HepG2 (cell line): ENCODE results near the gene RAB8A. TPM values are rescaled to one million over a fixed set of nuclear protein-coding genes. Genes with fewer than 3 reads are reported as not detected.
A peak's percentile ranks its signal among the peaks of the same experiment; 100 is the strongest.

Source experiments
- ATAC-seq: fragments of 200-7000 bp; cut with Tn5 transposase; 3 replicates; pipeline ENCODE4 v1.9.1; 2020; ENCODE audit warnings: mild to moderate bottlenecking, moderate library complexity
- BruUV-seq: library from RNA; stranded (reverse); fragments of 400-500 nt; replicated peaks from 2 replicates; lab custom pipeline; 2021; lab: Mats Ljungman, UMichigan
- CTCF ChIA-PET: fragments of 300-600 bp; formaldehyde crosslinking; extraction: SDS; loops from one replicate; lab custom pipeline; 2021; ENCODE audit warnings: low total read pairs, inconsistent platforms, low intra/inter-chr PET ratio; lab: Yijun Ruan, JAX
- POLR2A ChIA-PET: fragments of 350-600 bp; sonication (Branson Sonifier 250); formaldehyde crosslinking; loops from one replicate; lab custom pipeline; 2020; ENCODE audit warnings: antibody characterized with exemption, inconsistent platforms; lab: Yijun Ruan, JAX
- DNase-seq: peaks from one replicate; pipeline ENCODE4 v3.0.0-alpha.2; 2015; ENCODE audit warnings: low spot score
- FAIRE-seq: peaks from 3 replicates; lab custom pipeline; 2011; peaks lifted over from hg19 to GRCh38; lab: Jason Lieb, UNC
- H2AFZ ChIP-seq: one replicate; pipeline ENCODE4 v1.6.1; 2011; ENCODE audit warnings: low read length, inconsistent platforms
- H3K27ac ChIP-seq: fragments of 300-600 bp; 3 replicates; pipeline ENCODE4 v1.8.0; 2011; ENCODE audit warnings: mixed run types, mild to moderate bottlenecking, mixed read lengths, low read length, inconsistent platforms; ENCODE audit not compliant: insufficient read depth; ENCODE audit errors: extremely low read length
- H3K27me3 ChIP-seq, 2 experiments: fragments of 200-600 bp in 1 of 2; 2 replicates in 1 of 2; 3 replicates in 1 of 2; pipeline versions ENCODE4 v1.6.0 to v1.8.0; 2011; ENCODE audit warnings: low read length in 2 of 2, mild to moderate bottlenecking in 2 of 2, moderate library complexity in 2 of 2, inconsistent platforms in 1 of 2; ENCODE audit not compliant: insufficient read depth in 2 of 2, control insufficient read depth in 1 of 2
- H3K36me3 ChIP-seq, 2 experiments: fragments of 200-600 bp in 1 of 2; replicated peaks in 1 of 2; 2 replicates in 1 of 2; 3 replicates in 1 of 2; pipeline versions ENCODE4 v1.5.1 to v1.8.0; 2011; ENCODE audit warnings: low read length in 2 of 2, inconsistent platforms in 1 of 2; ENCODE audit not compliant: insufficient read depth in 2 of 2, control insufficient read depth in 1 of 2
- H3K4me1 ChIP-seq: 2 replicates; pipeline ENCODE4 v1.5.1; 2012; ENCODE audit warnings: low read length, inconsistent platforms; ENCODE audit not compliant: insufficient read depth
- H3K4me2 ChIP-seq: 2 replicates; pipeline ENCODE4 v1.6.0; 2011; ENCODE audit warnings: low read depth, low read length, inconsistent platforms
- H3K4me3 ChIP-seq, 3 experiments: fragments of 200-600 bp in 1 of 3; sonication (generic), shearing (Covaris generic) in 1 of 3; replicated peaks in 1 of 3; 2 replicates each; pipeline ENCODE4 v1.5.1; 2011 to 2016; ENCODE audit warnings: low read length in 3 of 3, inconsistent platforms in 2 of 3, low read depth in 2 of 3, mild to moderate bottlenecking in 2 of 3, control low read depth in 1 of 3, mixed read lengths in 1 of 3; ENCODE audit not compliant: insufficient read depth in 1 of 3
- H3K79me2 ChIP-seq: one replicate; pipeline ENCODE4 v1.6.1; 2011; ENCODE audit warnings: low read length, inconsistent platforms; ENCODE audit not compliant: insufficient read depth
- H3K9ac ChIP-seq: 2 replicates; pipeline ENCODE4 v1.6.0; 2011; ENCODE audit warnings: mild to moderate bottlenecking, low read depth, low read length, inconsistent platforms; ENCODE audit not compliant: insufficient read depth
- H3K9me3 ChIP-seq: 2 replicates; pipeline ENCODE4 v1.5.1; 2012; ENCODE audit warnings: mild to moderate bottlenecking, low read length
- H4K20me1 ChIP-seq: 2 replicates; pipeline ENCODE4 v1.6.0; 2011; ENCODE audit warnings: inconsistent platforms, mild to moderate bottlenecking, low read length, moderate library complexity; ENCODE audit not compliant: insufficient read depth
- CAMTA2 ChIP-seq: sonication (generic); formaldehyde crosslinking; IDR thresholded peaks from 2 replicates; pipeline ENCODE4 v1.4.0; 2020; ENCODE audit warnings: mild to moderate bottlenecking, missing genetic modification reagents, borderline replicate concordance
- DMAP1 ChIP-seq: IDR thresholded peaks from 2 replicates; pipeline ENCODE4 v1.6.1; 2016
- DNMT1 ChIP-seq: sonication (generic); formaldehyde crosslinking; IDR thresholded peaks from 2 replicates; pipeline ENCODE4 v1.5.1; 2020; ENCODE audit warnings: mild to moderate bottlenecking, missing genetic modification reagents
- ERF ChIP-seq: IDR thresholded peaks from 2 replicates; pipeline ENCODE4 v1.6.1; 2018; ENCODE audit warnings: missing biosample characterization, missing genetic modification reagents
- HNRNPH1 ChIP-seq: fragments of 200-400 bp; formaldehyde crosslinking; optimal IDR thresholded peaks from 2 replicates; pipeline ENCODE3; 2017; ENCODE audit warnings: mild to moderate bottlenecking, low read depth, low read length
- KMT2B ChIP-seq: IDR thresholded peaks from 2 replicates; pipeline ENCODE4 v1.6.1; 2016; ENCODE audit warnings: missing genetic modification reagents, missing compliant biosample characterization
- PHF8 ChIP-seq: sonication (generic); formaldehyde crosslinking; IDR thresholded peaks from 2 replicates; pipeline ENCODE4 v1.5.0; 2020; ENCODE audit warnings: missing genetic modification reagents
- POLR2A ChIP-seq, 2 experiments: IDR thresholded peaks; 2 replicates each; pipeline ENCODE4 v1.6.1; 2011; ENCODE audit warnings: low read depth in 2 of 2, low read length in 2 of 2, mild to moderate bottlenecking in 1 of 2, moderate library complexity in 1 of 2; ENCODE audit not compliant: insufficient read depth in 1 of 2
- POLR2G ChIP-seq: fragments of 200-400 bp; formaldehyde crosslinking; IDR thresholded peaks from 2 replicates; pipeline ENCODE4 v1.6.1; 2018; ENCODE audit warnings: mild to moderate bottlenecking, low read depth, low read length, moderate library complexity
- SOX13 ChIP-seq, 3 experiments: fragments of 450-650 bp in 1 of 3; sonication (generic) in 1 of 3; formaldehyde crosslinking in 1 of 3; IDR thresholded peaks in 2 of 3; conservative IDR thresholded peaks in 1 of 3; 2 replicates each; pipeline versions ENCODE4 v1.5.0 to v1.6.1; 2016 to 2020; ENCODE audit warnings: antibody characterized with exemption in 1 of 3, mild to moderate bottlenecking in 1 of 3, missing compliant biosample characterization in 1 of 3, missing genetic modification reagents in 1 of 3, moderate library complexity in 1 of 3
- SRSF1 ChIP-seq: fragments of 200-400 bp; formaldehyde crosslinking; optimal IDR thresholded peaks from 2 replicates; pipeline ENCODE3; 2017; ENCODE audit warnings: mild to moderate bottlenecking, low read depth, low read length, moderate library complexity
- ZC3H4 ChIP-seq: sonication (generic); formaldehyde crosslinking; IDR thresholded peaks from 2 replicates; pipeline ENCODE4 v1.4.0; 2020; ENCODE audit warnings: missing genetic modification reagents, borderline replicate concordance
- ZNF510 ChIP-seq: sonication (generic); formaldehyde crosslinking; IDR thresholded peaks from 2 replicates; pipeline ENCODE4 v1.4.0; 2020; ENCODE audit warnings: low read depth, mild to moderate bottlenecking, missing genetic modification reagents
- ZNF598 ChIP-seq: sonication (generic); formaldehyde crosslinking; IDR thresholded peaks from 2 replicates; pipeline ENCODE4 v1.5.1; 2020; ENCODE audit warnings: mild to moderate bottlenecking, missing genetic modification reagents, borderline replicate concordance
- ZNF678 ChIP-seq: sonication (generic); formaldehyde crosslinking; IDR thresholded peaks from 2 replicates; pipeline ENCODE4 v1.4.0; 2020; ENCODE audit warnings: mild to moderate bottlenecking, missing genetic modification reagents
- ZSCAN29 ChIP-seq: sonication (generic); formaldehyde crosslinking; conservative IDR thresholded peaks from 2 replicates; pipeline ENCODE4 v1.4.0; 2020; ENCODE audit warnings: mild to moderate bottlenecking, missing genetic modification reagents
- WGBS: methylation state at CpG from one replicate; pipeline ENCODE4 v1.1.6; 2017; ENCODE audit warnings: low lambda C conversion rate; 5-methylcytosine and 5-hydroxymethylcytosine counted together
- in situ Hi-C: cut with HindIII; loops from 2 replicates; pipeline ENCODE4 v1.10.0; 2017; ENCODE audit warnings: low pct_unique_long_range_greater_than_20kb; ENCODE audit not compliant: extremely low pct_ligation_motif_present
- intact Hi-C: fragments of 100-400 bp; cut with micrococcal nuclease; formaldehyde crosslinking; loops from one replicate; pipeline ENCODE4 v1.10.0; 2022; ENCODE audit not compliant: unreplicated experiment
- polyA plus RNA-seq, 8 experiments: library from polyadenylated mRNA; depleted of rRNA in 3 of 8; stranded (reverse) in 7 of 8; unstranded in 1 of 8; fragments of >200 nt; fragmentation: Illumina TruSeq in 4 of 8; extraction: Trizol in 4 of 8; gene quantifications; 2 replicates each; pipeline versions ENCODE4 v1.2.1 to v1.2.3, GENCODE V29; 2011 to 2016; ENCODE audit warnings: low read depth in 4 of 8, missing spikeins in 1 of 8, mixed read lengths in 1 of 8; ENCODE audit not compliant: insufficient read depth in 1 of 8
- total RNA-seq, 5 experiments: library from RNA; depleted of rRNA; stranded (reverse); fragments of >200 nt; fragmentation: Illumina TruSeq; extraction: Trizol; gene quantifications; 2 replicates each; pipeline ENCODE4 v1.2.3, GENCODE V29; 2016; ENCODE audit warnings: low read depth in 1 of 5
- TF ChIP-seq, protein P1 (sequence below): sonication (generic); formaldehyde crosslinking; IDR thresholded peaks from 2 replicates; pipeline ENCODE4 v1.4.0; 2020; ENCODE audit warnings: mild to moderate bottlenecking, missing genetic modification reagents
- TF ChIP-seq, protein P2 (sequence below): sonication (generic); formaldehyde crosslinking; IDR thresholded peaks from 2 replicates; pipeline ENCODE4 v1.4.0; 2020; ENCODE audit warnings: missing genetic modification reagents
- TF ChIP-seq, protein P3 (sequence below): sonication (generic); formaldehyde crosslinking; IDR thresholded peaks from 2 replicates; pipeline ENCODE4 v1.4.0; 2020; ENCODE audit warnings: missing genetic modification reagents
- TF ChIP-seq, protein P4 (sequence below): sonication (generic); IDR thresholded peaks from 2 replicates; pipeline ENCODE4 v1.6.1; 2016; ENCODE audit warnings: low read depth, borderline replicate concordance

Gene RAB8A
- total and polyA plus RNA-seq, 2 of the 13 experiments (the other 11 are each of a cell fraction or from before 2014, with no cell fraction given) = 36.7 to 45.0 TPM

DNA sequence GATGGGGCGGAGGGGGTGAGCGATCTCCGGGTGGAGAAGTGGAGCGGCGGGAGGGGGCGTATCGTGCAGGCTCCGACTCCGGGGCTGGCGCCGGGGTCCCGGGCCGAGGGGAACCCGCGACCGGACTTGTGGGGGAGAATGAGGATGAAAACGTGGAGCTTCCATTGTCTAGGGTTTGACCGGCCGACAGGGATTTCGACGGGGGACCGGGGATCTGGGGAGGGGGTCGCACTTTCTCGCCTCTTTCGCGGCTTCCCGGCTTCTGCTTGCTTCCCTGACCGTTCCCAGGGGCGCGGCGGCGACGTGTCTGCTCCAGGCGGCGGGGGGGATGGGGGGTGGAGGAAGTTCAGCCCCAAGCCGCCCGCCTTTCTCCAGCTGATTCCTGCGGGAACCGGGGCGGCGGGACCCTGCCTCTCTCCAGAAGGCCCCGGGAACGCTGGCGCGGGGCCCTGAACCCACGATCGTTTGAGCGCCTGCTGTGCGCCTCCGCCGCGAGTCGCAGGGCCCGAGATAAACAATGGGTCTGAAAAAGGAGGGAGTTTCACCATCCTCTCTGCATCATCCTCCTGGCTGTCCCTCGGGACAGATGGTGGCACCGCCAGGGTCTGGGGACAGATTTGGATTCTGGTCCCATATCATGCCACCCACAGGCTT is 34.6 kb upstream of the RAB8A start:
- CTCF ChIA-PET = no interaction called here
- POLR2A ChIA-PET = interaction anchor here (0.6 to 5.7 kb wide), 9 partner anchors 8 to 121 kb away, joined by 3 to 66 read pairs (median 5); partner anchors contain the start of genes AP1M1, FAM32A and RAB8A
- Histone ChIP-seq H2AFZ (no peak overlapping the region), H3K36me3 (peaks cover 2 to 21% of the 10 kb centered on the region in 2 experiments), H3K9me3 (no peaks in the 10 kb centered on the region), H3K27me3 (no peaks in the 10 kb centered on the region), H3K4me1 (peaks cover 86% of the 10 kb centered on the region), H3K79me2 (peaks cover 48% of the 10 kb centered on the region), H3K27ac (peak overlapping the region; percentile 90), H3K4me2 (peak overlapping the region; percentile 98), H3K9ac (peak overlapping the region; percentile 97), H4K20me1 (peaks cover 17% of the 10 kb centered on the region; the same call in 1 of the 2 replicates), H3K4me3 (peak overlapping the region; percentile 84 to 87 (median 84))
- BruUV-seq = no TSS peak
- ATAC-seq (peak; percentile 5; the same call in 1 of the 3 replicates), DNase-seq (no peak), FAIRE-seq (no peak)
- WGBS = 0% methylated on average over 3 of the region's 56 CpGs
- in situ Hi-C loops (no loop called here), intact Hi-C loops (loop anchor here (1.0 kb wide), 1 partner anchor 12 kb away; no protein-coding TSS in a partner anchor)
- TF ChIP-seq CAMTA2 (CRISPR knock-in tag) (no peak), POLR2G (0 out of 2 replicates have a peak, but pooled peaks have one; percentile 27), ZNF598 (CRISPR knock-in tag) (0 out of 2 replicates have a peak, but pooled peaks have one; percentile 9), POLR2A (IDR thresholded peaks at IDR 0.05; ENCODE audit: insufficient read depth in 1 of 2, low read depth in 2 of 2, low read length in 2 of 2) (peak in 1 of 2 experiments; percentile 22; a peak in 1 of 4 replicates), ZSCAN29 (0 out of 2 replicates have a peak, but pooled peaks have one; percentile 22), DNMT1 (CRISPR knock-in tag) (0 out of 2 replicates have a peak, but pooled peaks have one; percentile 2), ERF (no peak), ZNF678 (CRISPR knock-in tag) (no peak), SRSF1 (peak; percentile 19), HNRNPH1 (no peak), ZNF510 (CRISPR knock-in tag) (no peak), PHF8 (CRISPR knock-in tag) (0 out of 2 replicates have a peak, but pooled peaks have one; percentile 35), KMT2B (CRISPR knock-in tag) (0 out of 2 replicates have a peak, but pooled peaks have one; percentile 0), DMAP1 (0 out of 2 replicates have a peak, but pooled peaks have one; percentile 11), SOX13 (IDR thresholded peaks at IDR 0.05) (no peak), SOX13 (CRISPR knock-in tag; conservative IDR thresholded peaks at IDR 0.05 in 1 of 2, IDR thresholded peaks at IDR 0.05 in 1 of 2) (0 out of 4 replicates have a peak, but pooled peaks of 1 of the 2 experiments have one; percentile 8), ZC3H4 (0 out of 2 replicates have a peak, but pooled peaks have one; percentile 12)
- TF ChIP-seq, protein P1, sequence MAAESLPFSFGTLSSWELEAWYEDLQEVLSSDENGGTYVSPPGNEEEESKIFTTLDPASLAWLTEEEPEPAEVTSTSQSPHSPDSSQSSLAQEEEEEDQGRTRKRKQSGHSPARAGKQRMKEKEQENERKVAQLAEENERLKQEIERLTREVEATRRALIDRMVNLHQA (CRISPR knock-in tag) = no peak
- TF ChIP-seq, protein P2, sequence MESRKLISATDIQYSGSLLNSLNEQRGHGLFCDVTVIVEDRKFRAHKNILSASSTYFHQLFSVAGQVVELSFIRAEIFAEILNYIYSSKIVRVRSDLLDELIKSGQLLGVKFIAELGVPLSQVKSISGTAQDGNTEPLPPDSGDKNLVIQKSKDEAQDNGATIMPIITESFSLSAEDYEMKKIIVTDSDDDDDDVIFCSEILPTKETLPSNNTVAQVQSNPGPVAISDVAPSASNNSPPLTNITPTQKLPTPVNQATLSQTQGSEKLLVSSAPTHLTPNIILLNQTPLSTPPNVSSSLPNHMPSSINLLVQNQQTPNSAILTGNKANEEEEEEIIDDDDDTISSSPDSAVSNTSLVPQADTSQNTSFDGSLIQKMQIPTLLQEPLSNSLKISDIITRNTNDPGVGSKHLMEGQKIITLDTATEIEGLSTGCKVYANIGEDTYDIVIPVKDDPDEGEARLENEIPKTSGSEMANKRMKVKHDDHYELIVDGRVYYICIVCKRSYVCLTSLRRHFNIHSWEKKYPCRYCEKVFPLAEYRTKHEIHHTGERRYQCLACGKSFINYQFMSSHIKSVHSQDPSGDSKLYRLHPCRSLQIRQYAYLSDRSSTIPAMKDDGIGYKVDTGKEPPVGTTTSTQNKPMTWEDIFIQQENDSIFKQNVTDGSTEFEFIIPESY (CRISPR knock-in tag) = no peak
- TF ChIP-seq, protein P3, sequence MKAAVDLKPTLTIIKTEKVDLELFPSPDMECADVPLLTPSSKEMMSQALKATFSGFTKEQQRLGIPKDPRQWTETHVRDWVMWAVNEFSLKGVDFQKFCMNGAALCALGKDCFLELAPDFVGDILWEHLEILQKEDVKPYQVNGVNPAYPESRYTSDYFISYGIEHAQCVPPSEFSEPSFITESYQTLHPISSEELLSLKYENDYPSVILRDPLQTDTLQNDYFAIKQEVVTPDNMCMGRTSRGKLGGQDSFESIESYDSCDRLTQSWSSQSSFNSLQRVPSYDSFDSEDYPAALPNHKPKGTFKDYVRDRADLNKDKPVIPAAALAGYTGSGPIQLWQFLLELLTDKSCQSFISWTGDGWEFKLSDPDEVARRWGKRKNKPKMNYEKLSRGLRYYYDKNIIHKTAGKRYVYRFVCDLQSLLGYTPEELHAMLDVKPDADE (CRISPR knock-in tag) = peak; percentile 18; the same call in 1 of the 2 replicates
- TF ChIP-seq, protein P4, sequence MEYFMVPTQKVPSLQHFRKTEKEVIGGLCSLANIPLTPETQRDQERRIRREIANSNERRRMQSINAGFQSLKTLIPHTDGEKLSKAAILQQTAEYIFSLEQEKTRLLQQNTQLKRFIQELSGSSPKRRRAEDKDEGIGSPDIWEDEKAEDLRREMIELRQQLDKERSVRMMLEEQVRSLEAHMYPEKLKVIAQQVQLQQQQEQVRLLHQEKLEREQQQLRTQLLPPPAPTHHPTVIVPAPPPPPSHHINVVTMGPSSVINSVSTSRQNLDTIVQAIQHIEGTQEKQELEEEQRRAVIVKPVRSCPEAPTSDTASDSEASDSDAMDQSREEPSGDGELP = peak; percentile 68; the same call in 1 of the 2 replicates
